OCI-LY3 (cell line): ENCODE measurements around the gene BSPRY.

Experiments used
- H2AFZ ChIP-seq: fragments of 200-600, 300-600 bp; shearing (Covaris generic); 2 replicates; pipeline ENCODE4 v1.6.0; 2014; ENCODE audit warnings: antibody characterized with exemption, low read depth, low read length
- H3K27ac ChIP-seq: fragments of 200-600, 300-600 bp; sonication (generic); 2 replicates; pipeline ENCODE4 v1.5.1; 2014; ENCODE audit warnings: mild to moderate bottlenecking, low read length, moderate library complexity, mixed read lengths
- H3K27me3 ChIP-seq: fragments of 200-600, 300-600 bp; sonication (generic); 2 replicates; pipeline ENCODE4 v1.6.1; 2014; ENCODE audit warnings: low read depth, low read length, mixed read lengths
- H3K36me3 ChIP-seq: fragments of 200-600, 300-600 bp; sonication (generic); replicated peaks from 2 replicates; pipeline ENCODE3; 2014; ENCODE audit warnings: low read depth, low read length, mixed read lengths
- H3K4me1 ChIP-seq: fragments of 300-600, 200-600 bp; sonication (generic); 2 replicates; pipeline ENCODE4 v1.6.1; 2014; ENCODE audit warnings: low read length, mixed read lengths
- H3K4me2 ChIP-seq: fragments of 200-600, 300-600 bp; sonication (generic); 2 replicates; pipeline ENCODE4 v1.6.1; 2014; ENCODE audit warnings: low read length, mixed read lengths
- H3K4me3 ChIP-seq: fragments of 300-600, 200-600 bp; sonication (generic); 2 replicates; pipeline ENCODE4 v1.5.1; 2014; ENCODE audit warnings: antibody characterized with exemption, mild to moderate bottlenecking, low read length, moderate library complexity
- H3K79me2 ChIP-seq: fragments of 300-600, 200-600 bp; shearing (Covaris generic); 2 replicates; pipeline ENCODE4 v1.6.1; 2014; ENCODE audit warnings: mild to moderate bottlenecking, low read length, mixed read lengths
- H3K9ac ChIP-seq: fragments of 300-600, 200-600 bp; shearing (Covaris generic); 2 replicates; pipeline ENCODE4 v1.6.0; 2014; ENCODE audit warnings: mild to moderate bottlenecking, low read length, moderate library complexity
- H3K9me3 ChIP-seq: fragments of 200-600, 300-600 bp; shearing (Covaris generic); 2 replicates; pipeline ENCODE4 v1.6.1; 2014; ENCODE audit warnings: low read length, mixed read lengths; ENCODE audit not compliant: insufficient read depth
- H4K20me1 ChIP-seq: fragments of 200-600, 300-600 bp; sonication (generic); 2 replicates; pipeline ENCODE4 v1.6.1; 2016; ENCODE audit warnings: low read length, mixed read lengths; ENCODE audit not compliant: insufficient read depth
- EZH2phosphoT487 ChIP-seq: fragments of 200-600 bp; shearing (Covaris generic); IDR thresholded peaks from 2 replicates; pipeline ENCODE4 v1.6.1; 2018; ENCODE audit warnings: antibody characterized with exemption, mixed run types, low read depth
- TF ChIP-seq, protein P1 (sequence below): fragments of 200-600, 300-600 bp; sonication (generic); IDR thresholded peaks from 2 replicates; pipeline ENCODE4 v1.5.1; 2014; ENCODE audit warnings: antibody characterized with exemption, low read length, low read depth

The BSPRY gene

DNA sequence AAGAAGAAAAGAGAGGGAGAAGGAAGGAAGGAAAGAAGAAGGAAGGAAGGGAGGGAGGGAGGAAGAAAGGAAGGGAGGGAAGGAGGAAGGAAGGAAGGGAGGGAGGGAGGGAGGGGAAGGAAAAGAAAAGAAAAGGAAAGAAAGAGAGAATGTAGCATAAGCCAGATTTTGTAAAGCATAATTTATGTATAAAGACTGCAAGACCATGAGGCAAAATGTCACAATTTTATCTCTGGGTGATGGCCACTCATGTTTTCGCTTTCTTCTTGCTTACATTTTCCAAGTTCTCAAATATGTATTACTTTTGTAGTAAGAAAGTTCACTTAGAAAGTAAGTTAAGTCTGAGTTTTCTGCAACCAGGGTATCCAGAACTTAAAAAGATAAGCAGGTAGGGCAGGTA, 42.8 kb upstream of the BSPRY start:
- TF ChIP-seq EZH2phosphoT487: no peak
- TF ChIP-seq, protein P1, sequence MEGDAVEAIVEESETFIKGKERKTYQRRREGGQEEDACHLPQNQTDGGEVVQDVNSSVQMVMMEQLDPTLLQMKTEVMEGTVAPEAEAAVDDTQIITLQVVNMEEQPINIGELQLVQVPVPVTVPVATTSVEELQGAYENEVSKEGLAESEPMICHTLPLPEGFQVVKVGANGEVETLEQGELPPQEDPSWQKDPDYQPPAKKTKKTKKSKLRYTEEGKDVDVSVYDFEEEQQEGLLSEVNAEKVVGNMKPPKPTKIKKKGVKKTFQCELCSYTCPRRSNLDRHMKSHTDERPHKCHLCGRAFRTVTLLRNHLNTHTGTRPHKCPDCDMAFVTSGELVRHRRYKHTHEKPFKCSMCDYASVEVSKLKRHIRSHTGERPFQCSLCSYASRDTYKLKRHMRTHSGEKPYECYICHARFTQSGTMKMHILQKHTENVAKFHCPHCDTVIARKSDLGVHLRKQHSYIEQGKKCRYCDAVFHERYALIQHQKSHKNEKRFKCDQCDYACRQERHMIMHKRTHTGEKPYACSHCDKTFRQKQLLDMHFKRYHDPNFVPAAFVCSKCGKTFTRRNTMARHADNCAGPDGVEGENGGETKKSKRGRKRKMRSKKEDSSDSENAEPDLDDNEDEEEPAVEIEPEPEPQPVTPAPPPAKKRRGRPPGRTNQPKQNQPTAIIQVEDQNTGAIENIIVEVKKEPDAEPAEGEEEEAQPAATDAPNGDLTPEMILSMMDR: no peak
- H3K9ac ChIP-seq: no peak overlapping the region

DNA sequence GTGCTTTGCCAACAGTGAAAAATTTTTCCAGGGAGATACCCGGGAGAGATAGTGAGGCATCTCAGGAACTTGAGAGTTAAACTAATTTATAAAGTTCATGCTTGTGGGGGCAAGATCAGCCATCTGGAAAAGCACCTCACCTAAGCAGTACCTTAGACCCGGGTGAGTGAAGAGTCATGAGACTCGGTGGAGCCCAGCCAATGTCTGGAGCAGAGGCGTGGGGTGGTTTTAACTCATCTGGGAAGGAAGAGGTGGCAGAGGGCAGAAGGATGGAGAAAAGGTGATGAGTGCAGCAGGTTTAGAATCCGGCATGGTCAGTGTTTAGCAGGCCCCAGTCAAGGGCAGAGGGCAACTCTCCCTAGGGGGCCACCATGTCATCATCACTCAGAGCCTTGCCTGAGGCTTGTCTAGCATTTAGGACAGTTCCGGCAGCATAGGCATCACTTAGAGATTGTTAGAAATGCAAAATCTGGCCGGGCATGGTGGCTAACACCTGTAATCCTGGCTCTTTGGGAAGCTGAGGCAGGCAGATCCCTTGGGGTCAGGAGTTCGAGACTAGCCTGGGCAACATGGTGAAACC, 41.9 kb upstream of the BSPRY start:
- Histone ChIP-seq H4K20me1 (no peaks in the 10 kb centered on the region), H3K79me2 (no peaks in the 10 kb centered on the region), H3K4me1 (no peaks in the 10 kb centered on the region), H3K9me3 (no peaks in the 10 kb centered on the region), H3K4me3 (no peak overlapping the region), H3K9ac (no peak overlapping the region), H2AFZ (no peak overlapping the region), H3K27me3 (no peaks in the 10 kb centered on the region; the same call in 1 of the 2 replicates), H3K27ac (no peak overlapping the region), H3K4me2 (no peak overlapping the region), H3K36me3 (no peaks in the 10 kb centered on the region)
- TF ChIP-seq, protein P1: no peak
- no peak for TF ChIP-seq EZH2phosphoT487

More for the DNA sequence above, 42.8 kb upstream of the BSPRY start:
- no peaks in the 10 kb centered on the region for H3K4me1 ChIP-seq
- no peaks in the 10 kb centered on the region for H3K79me2 ChIP-seq
- H2AFZ ChIP-seq: no peak overlapping the region
- no peaks in the 10 kb centered on the region for H3K36me3 ChIP-seq
- no peaks in the 10 kb centered on the region for H3K9me3 ChIP-seq
- no peak overlapping the region for H3K4me2 ChIP-seq
- H3K27ac ChIP-seq: no peak overlapping the region
- H4K20me1 ChIP-seq: no peaks in the 10 kb centered on the region
- H3K27me3 ChIP-seq: no peaks in the 10 kb centered on the region; the same call in 1 of the 2 replicates
- H3K4me3 ChIP-seq: no peak overlapping the region

DNA sequence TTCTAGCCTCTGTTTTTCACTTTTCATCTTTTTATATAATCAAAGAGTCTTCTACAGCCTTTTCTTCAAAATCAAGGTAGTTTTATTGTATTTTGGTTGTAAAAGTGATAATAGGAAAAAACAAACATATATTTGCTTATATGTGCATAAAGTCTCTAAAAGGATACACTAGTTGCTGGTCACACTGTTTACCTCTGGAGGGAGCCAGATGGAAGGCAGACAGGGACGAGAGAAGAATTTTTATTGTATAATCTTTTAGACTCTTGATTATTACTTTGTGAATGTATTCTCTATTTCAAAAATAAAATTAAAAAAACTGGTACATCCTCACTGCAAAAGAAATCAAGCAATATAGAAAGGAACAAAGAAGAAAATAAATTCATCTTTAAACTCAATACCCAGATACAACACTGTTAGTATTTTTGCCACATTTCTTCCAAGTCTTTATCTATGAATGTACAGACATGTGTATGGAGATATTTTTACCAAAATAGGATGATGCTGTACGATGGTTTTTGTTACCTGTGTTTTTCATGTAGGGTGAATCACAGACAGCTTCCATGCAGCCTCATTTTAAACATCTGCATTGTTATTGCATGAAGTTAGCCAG, 40.0 kb upstream of the BSPRY start:
- H3K4me3 ChIP-seq: no peak overlapping the region
- no peak overlapping the region for H3K9ac ChIP-seq
- H2AFZ ChIP-seq: no peak overlapping the region
- H3K27ac ChIP-seq: no peak overlapping the region
- no peak overlapping the region for H3K4me2 ChIP-seq
- TF ChIP-seq EZH2phosphoT487: no peak
- TF ChIP-seq, protein P1: peak; percentile 84
- H3K9me3 ChIP-seq: no peaks in the 10 kb centered on the region
- H3K36me3 ChIP-seq: no peaks in the 10 kb centered on the region
- no peaks in the 10 kb centered on the region for H3K79me2 ChIP-seq
- H3K4me1 ChIP-seq: no peaks in the 10 kb centered on the region
- H3K27me3 ChIP-seq: no peaks in the 10 kb centered on the region; the same call in 1 of the 2 replicates
- no peaks in the 10 kb centered on the region for H4K20me1 ChIP-seq

DNA sequence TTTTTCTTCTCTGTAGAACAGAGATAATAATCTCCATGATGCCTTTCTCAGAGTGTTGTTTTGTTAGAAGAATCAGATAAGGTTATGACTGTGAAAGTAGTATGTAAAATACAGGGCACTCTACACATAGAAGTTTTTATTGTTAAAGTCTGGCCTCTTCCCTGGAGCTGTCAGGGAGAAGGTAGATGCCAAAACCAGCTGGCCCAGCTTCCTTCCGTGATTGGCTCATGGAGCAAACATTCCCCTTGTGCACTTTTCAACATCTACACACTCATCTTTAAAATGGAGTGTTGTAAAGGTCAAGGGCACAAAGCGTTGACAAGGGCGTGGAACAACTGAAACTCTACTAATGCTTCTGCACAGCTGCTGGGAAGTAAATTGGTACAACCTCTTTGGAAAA, 38.8 kb upstream of the BSPRY start:
- Histone ChIP-seq H3K27me3 (peaks cover 7% of the 10 kb centered on the region; the same call in 1 of the 2 replicates), H3K4me2 (no peak overlapping the region), H3K79me2 (no peaks in the 10 kb centered on the region), H3K9ac (no peak overlapping the region), H3K27ac (no peak overlapping the region), H3K9me3 (no peaks in the 10 kb centered on the region), H3K4me1 (no peaks in the 10 kb centered on the region), H4K20me1 (no peaks in the 10 kb centered on the region), H2AFZ (no peak overlapping the region), H3K4me3 (no peak overlapping the region), H3K36me3 (no peaks in the 10 kb centered on the region)
- TF ChIP-seq EZH2phosphoT487: no peak
- TF ChIP-seq, protein P1: no peak
